NCI-H82 (cell line): ENCODE measurements around the gene TMED1.

ENCODE experiments used
- DNase-seq: peaks from one replicate; lab custom pipeline; 2025; lab: John Stamatoyannopoulos, UW

TMED1 gene

DNA sequence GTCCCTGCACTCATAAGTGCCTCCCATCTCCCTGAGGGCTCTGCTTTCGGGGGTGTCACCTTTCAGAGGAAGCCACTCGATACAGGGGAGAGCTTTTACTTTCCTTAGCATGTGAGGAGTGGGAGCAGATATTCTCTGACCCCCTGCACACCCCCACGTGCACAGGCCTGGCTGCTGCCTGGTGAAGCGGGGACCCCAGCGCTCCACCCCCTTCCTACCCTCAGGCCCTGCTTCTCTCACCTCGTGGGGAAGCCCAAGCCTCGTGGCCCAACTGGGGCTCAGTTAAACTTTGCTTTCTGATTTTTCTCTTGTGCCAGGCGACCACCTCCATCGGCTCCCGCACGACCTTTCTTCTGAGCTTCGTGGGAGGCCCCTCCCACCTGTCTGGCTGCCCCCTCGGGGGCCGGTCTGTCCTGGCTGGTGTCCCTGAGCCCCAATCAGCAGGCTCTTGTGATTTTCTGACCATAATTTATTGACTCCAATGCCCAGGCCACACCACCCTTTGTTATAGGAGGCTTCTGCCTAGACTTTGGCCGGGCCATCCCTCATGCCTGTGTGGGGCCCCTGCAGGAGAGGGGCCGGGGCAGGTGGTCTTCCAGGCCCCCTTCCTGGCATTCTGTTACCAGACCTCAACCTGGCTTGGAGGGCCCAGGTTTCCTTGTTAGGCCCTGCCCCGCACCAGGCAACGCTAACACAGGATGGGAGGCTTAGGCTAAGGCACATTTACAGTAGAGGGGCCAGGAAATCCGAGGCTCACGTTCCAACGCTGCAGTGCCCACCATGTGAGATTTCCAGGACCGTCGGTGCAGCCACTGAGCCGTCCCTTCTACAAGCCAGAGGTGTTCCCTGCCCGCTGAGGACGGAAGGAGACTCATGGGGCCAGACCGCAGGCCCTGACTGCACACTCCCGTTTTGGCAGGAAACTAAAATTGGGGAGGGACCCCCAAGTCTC, 3.7 kb downstream of the TMED1 start:
- no peak for DNase-seq

DNA sequence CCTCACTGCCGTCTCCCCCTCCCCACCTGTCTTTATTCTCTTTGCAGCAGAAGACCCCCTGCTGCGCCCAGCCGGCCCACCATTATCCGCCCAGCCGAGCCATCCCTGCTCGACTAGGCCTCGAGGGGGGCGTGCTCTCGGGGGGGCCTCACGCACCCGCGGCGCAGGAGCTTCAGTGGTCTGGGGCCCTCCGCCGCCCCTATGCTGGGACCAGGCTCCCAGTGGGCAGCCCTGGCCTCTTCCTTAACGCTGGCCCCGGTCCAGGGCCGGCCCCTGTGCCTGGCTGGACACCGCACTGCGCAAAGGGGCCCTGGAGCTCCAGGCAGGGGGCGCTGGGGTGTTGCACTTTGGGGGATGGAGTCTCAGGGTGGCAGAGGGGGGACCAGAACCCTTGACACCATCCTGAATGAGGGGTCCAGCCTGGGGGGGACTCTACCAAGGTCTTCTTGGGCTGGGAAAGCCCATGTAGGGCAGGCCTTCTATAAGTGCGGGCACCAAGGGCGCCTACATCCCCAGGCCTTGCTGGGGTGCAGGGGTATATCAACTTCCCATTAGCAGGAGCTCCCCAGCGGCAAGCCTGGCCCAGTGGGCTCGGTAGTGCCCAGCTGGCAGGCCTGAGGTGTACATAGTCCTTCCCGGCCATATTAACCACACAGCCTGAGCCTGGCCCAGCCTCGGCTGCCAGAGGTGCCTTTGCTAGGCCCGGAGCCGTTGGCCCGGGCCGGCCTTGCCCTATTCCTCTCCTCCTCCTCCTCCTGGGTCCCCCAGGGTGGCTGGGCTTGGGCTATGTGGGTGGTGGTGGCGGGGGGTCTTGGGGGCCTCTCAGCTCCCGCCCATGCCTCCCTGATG, 4.9 kb downstream of the TMED1 start:
- no peak for DNase-seq

DNA sequence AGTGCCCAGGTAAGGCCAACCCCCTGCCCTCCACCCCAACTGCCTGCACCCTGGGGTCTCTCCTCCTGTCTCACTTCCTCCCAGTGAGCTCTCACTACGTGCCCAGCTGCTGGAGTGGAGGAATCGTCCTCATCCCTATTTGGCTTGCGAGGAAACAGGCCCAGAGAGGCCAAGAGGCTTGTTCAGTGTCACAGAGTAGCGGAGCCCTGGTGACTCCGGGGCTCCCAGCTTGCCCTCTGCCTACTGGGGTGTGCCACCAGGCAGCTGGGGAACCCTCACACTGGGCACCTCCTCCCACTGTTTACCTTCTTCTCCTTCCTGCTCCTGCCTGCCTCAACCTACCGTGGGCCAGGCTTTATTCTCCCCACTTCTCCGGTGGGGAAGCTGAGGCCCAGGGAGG, 5.6 kb downstream of the TMED1 start:
- no peak for DNase-seq

DNA sequence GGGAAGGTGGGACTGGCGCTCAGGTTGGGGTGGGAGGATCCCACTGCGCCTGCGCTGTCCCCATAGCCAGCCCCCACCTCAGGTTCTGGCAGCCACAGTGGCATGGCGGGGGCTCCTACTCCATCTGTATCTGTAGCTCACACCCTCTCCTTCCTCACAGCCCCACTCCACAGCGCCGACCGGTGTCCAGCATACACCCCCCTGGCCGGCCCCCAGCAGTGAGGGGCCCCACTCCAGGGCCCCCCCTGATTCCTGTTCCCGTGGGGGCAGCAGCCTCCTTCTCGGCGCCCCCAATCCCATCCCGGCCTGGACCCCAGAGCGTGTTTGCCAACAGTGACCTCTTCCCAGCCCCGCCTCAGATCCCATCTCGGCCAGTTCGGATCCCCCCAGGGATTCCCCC, 6.0 kb downstream of the TMED1 start:
- DNase-seq = no peak

DNA sequence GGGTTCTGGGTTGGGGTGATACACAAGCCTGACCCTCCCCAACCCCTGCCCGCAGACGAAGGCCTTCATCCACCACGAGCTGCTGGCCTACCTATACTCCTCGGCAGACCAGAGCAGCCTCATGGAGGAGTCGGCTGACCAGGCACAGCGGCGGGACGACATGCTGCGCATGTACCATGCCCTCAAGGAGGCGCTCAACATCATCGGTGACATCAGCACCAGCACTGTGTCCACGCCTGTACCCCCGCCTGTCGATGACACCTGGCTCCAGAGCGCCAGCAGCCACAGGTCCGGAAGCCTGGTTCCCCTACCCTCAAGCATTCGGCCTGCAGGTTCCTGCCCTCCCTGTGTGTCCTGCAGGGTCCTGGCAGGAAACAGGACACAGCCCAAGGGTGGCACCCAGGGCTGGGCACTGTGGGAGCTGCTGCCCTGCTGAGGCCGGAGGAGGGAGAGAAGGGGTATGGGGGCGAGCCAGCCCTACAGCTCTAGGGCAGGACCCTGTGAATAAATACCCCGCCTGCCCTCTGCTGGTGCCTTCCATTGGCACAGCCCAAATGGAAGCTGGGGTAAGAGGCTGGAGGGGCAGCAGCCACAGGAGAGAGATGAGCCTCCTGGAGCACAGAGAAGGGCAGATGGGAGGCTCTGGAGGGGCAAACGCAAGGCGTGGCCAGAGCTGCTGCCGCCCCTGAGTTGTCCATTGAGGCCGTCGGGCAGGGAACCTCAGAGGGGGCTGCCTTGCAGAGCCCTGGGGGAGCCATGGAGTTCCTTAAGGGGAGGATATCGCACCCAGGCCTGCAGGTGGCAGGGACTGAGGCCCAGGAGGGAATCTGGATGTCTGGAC, 6.8 kb downstream of the TMED1 start:
- DNase-seq = peak; percentile 33

DNA sequence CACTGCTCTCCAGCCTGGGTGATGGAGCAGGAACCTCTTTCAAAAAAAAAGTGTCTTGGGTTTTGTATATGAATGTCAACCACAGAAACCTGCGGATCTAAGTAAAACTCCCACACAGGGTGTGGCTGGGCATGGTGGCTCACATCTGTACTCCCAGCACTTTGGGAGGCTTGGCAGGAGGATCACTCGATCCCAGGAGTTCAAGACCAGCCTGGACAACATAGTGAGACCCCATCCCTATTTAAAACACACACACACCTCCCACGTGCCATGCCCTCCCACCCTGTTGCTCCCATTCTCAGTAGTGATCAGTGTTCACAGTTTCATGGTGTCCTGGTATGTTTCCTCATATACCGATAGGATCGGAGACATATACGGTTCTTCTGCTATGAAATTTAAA, 9.2 kb downstream of the TMED1 start:
- DNase-seq = no peak

DNA sequence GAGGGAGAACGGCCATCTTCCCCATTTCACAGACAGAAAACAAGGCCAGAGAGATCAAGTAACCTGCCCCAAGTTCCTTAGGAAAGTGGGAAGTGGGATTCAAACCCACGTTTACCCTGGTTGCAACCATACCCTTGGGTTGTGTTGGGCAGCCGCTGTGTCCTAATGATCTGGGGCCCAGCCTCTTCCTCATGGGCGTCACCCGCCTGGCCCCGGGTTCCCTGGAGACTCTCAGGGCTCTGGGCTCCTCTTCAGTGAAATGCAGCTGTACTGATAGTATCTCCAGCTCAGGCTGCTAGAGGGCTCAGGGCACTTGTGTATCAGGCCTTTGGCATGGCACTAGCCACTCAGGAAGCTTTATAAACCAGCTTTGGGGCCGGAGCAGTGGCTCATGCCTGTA, 9.8 kb downstream of the TMED1 start:
- no peak for DNase-seq

DNA sequence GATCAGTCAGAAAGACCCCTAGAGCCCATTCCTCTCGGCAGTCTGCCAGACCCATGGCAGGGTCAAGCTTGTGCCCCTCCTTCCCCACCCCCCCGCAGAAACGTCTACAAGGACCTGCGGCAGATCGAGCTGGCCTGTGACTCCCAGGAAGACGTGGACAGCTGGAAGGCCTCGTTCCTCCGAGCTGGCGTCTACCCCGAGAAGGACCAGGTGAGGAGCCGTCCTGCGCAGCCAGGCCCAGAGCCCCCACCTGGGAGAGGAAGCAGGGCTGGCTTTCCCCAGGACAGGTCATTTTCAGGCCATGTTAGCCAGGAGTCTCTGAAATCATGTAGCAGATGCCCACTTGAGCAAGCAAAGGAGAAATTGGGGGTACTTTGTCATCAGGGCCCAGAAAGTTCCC, 12.3 kb downstream of the TMED1 start:
- no peak for DNase-seq

DNA sequence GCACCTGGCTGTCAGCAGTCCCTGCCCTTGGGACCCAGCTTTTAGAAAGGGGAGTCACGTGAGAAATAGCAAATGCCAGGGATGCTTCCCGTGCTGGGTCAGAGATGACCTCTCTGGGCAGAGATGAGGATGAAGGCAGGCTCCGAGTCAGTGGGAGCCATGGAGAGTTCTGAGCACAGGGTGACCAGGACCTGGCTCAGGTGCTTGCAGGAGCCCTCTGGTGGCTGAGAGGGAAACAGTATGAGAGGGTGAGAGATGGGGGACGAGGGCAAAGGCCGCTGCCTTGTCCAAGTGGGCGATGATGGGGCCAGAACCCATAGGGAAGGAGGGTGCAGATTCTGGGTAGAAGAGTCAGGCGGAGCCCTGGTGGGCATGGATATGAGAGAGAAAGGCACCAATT, 15.8 kb downstream of the TMED1 start:
- DNase-seq = peak; percentile 7

DNA sequence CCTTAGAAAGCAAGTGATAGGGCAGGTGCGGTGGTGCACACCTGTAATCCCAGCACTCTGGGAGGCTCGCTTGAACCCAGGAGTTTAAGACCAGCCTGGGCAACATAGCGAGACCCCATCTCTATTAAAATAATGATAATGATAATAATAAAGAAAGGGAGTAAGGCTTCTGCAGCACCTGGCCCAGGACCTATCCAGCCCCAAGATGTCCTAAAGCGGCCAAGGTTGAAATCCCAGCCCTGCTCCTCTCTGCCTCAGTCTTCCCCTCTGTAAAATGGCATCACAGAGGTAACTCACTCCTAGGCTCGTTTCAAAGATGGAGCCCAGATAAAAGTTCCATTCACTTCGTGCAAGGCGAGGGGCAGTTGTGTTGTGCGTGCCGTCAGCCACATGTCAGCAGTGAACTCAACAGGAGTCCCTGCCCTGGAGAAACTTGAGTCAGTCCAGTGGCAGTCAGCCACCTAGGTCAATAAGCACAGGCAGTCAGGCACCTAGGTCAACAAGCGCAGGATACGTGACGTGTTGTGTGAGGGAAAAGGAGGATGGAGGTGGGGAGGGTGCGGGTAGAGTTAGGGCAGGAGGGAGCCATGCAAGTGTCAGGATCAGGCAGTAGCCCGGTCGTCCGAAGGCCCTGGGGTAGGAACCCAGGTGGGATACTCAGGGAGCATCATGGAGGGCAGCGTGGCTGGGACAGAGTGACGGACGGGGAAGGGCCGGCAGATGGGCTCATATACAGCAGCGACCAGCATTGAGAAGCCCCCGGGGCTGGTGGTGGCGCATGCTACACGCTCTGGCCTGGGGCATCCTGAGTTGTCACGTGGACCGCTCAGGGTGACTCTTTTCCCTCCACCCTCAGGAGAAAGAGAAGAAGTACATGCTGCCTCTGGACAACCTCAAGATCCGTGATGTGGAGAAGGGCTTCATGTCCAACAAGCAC, 16.6 kb downstream of the TMED1 start:
- DNase-seq = no peak

DNA sequence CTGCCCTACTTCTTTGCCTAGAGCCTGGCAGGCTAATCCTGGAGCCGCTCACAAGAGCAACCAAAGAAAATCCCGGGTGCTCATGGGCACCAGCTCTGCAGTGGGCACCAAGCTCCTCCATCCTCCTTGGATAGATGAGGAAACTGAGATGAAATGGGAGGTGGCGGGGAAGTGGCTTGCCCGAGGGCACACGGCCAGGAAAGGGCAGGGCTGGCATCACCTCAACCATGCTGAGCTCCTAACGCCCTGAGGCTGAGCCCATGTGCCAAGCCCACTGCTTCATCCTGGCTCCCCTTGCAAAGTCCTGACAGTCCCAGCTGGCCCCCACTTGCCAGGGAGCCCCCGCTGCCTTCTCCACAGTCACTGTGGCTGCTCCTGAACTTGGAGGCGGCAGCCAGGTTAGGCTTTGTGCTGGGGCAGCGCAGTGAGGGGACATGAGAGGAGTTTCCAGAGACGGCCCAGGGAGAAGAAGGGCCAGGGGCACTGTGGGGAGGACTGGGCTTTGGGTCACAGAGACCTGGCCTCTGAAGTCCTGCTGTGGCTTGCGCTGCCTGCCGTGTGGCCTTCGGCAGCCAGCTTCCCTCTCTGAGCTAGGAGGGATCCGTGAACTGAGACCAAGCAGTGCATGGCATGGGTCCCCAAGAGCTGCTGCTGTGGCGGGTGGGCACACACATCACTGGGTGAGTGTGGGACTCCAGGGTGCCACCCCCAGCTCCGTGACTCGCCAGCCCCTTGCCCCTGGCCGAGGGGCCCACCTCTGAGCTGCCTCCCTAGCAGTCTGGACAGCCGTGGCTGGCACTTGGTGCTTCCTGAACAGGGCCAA, 17.5 kb downstream of the TMED1 start:
- DNase-seq = no peak

DNA sequence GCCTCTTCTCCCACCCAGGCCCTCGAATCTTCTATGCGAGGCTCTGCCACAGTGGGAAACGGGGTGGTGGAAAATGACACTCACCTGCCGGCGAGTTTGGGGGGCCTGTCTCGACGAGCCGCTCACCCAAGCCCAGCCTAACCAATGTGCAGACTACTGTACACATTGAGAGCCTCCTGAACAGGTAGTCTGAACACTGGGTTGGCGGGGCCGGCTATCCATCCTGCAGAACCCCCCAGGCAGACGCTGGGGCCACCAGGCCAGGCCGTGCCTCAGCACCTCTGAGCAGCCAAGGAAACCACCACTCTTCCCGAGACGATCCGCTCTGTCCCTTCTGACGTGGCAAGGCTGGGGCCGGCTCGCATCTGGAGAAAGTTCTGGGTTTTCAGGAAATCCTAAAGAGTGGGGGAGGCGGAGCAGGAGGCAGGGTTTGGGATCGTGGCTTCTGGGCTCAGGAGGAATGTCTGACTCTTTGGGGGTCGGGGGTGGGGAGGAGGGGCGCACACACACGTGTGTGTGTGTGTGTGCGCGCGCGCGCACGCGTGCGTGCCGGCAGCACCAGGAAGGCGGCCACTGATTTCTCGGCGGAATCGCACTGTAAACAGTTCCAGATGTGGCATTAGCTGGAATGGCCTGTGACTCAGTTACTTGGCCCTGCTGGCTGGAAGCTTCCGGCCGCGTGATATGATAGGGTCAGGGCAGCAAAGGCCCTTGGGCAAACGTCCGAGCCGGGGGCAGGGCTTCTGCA, 18.5 kb downstream of the TMED1 start:
- DNase-seq = no peak

DNA sequence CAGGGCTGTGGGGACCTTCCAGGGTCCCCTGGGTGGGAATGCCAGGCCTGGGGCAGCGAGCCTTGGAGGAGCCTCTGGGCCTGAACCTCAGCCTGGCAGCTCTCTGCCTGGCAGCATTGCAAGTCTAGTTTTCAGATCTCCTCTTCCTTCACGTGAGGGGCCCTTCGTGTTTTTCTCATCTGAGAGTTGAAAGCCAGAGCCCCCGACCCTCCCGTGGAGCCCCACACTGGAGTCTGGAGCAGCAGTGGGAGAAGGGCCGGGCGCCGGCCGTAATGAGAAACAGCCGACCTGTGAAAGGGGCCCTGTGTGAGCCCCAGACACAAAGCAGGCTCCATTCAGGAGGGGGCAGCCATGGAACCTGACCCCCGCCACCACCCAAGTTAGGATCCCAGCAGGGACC, 19.3 kb downstream of the TMED1 start:
- DNase-seq = no peak

DNA sequence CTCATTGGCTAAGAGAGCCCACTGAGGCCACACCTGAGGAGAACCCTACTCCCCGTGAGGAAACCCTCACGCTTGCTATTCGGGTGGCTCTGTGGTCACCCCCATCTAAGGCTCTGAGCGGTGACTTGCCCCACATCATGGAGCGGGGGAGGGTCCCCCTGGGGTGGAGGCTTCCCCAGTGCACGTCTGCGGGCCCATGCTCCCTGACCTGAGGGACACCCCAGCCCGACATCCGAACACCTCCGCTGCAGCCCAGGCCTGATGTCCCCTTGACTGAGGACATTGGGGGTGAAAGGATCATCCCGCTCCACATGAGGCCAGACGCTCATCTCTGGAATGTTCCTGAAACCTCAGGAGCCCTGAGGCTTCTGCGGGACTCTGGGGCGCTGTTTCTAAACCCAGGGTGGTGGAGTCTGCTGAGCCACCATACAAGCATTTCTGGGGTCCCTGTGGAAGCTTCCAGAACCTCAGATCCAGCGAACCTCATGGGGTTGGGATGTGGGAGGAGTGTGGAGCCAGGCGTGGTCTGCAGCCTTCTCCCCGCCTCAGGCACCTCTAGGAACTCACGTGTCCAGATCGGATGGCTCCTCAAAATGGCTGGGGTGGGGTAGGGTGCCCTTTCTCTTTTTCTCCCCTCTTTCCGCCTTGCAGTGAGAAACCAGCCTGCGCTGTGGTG, 19.9 kb downstream of the TMED1 start:
- no peak for DNase-seq

DNA sequence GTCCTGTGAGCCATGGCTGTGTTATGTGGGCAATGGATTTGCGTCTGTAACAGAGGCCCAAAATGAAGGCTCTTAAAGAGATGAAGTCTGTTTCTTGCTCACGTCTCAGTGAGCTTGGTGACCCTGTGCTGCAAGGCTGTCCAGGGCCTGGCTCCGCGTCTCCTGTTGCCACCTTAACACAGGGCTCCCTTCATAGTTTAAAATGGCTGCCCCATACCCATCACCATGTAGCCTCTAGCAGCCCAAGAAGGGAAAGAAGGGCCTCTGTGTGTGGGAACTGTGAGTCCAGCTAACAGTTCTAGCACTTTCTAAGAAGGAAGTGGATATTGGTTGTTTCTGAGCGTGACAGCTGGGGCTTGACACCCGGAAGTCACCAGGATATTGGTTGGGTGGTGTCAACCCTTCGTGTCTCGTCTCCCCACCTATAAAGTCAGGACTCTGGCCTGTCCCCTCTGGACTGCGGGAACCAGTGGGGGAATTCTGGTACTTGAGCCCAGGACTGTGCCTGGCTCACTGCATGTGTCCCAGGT, 20.9 kb downstream of the TMED1 start:
- DNase-seq = no peak

DNA sequence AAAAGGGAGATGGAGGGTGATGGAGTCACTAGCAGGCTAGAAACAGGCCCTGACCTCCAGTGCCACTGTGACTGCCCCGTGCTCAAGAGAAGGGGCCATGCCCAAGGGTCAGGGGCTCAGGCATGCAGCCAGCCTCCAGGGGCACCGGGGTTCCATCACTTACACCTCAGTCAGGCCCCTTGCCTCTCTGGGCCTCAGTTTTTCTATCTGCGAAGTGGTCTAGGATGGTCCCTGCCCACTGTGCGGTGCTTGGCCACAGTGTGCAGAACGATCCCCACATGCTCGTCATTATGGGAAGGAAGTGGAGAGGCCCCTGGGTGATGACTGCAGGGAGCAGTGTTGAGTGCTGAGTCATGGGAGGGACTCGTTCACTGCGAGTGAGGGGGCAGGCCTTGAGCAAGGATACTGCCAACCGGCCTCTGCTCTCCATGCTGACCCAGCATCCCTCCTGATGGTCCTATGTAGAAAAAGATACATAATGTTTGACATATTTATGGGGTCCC, 23.1 kb downstream of the TMED1 start:
- DNase-seq = no peak

DNA sequence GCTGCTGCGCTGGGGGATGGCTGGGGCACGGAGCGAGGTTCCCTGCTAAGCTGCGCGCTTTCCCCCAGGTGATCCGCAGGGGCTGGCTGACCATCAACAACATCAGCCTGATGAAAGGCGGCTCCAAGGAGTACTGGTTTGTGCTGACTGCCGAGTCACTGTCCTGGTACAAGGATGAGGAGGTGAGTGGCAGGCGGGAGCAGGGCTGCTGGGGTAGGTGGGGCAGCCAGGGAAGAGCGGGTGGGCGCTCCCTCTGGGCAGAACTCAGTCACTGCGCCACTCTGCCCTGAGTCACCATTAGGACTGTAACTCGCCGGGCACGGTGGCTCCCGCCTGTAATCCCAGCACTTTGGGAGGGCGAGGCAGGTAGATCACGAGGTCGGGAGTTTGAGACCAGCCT, 23.8 kb downstream of the TMED1 start:
- no peak for DNase-seq

DNA sequence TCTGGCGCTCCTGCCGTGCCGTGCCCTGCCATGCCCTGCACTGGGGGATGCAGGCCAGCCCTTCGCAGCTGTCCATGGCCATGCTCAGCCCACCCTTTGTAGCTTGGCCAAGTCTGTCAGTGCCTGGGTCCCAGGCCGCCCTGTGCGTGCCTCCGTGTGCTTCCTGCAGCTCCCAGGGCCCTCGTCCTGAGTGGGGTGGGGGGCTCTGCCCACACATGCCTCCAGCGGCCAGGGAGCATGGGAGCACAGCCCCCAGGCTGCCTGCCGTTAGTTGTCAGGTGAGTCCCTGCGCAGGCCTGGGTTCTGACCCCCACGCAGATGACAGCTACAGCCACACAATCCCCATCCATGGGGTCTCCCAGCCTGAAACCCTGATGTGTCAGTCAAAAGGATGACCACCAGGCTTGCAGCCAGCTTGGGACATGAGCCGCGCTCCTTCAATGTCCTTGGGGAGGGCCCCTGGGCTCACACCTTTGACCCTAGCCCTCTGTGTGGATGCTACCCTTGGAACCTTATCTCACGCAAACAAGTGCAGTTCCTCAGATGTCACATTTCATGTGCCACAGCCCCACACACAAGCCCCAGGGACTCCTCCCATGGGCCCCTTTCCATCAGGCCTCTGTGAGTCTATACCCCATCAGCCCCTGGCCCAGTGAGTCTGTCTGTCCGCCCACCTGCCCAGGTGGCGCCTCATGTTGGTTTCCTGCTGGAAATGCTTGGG, 24.5 kb downstream of the TMED1 start:
- DNase-seq = no peak
